NT2/D1 (cell line): ENCODE results near the gene CCL4.
"Not testable (repeated sequence)": the region's sequence is repeated elsewhere in the genome, so short reads cannot be mapped to it uniquely, and the experiment has no call there.

Experiments used
- SUZ12 ChIP-seq: IDR thresholded peaks from 2 replicates; pipeline ENCODE4 v1.6.1; 2011; ENCODE audit not compliant: insufficient read length, insufficient read depth; ENCODE audit errors: extremely low read depth
- YY1 ChIP-seq: IDR thresholded peaks from 2 replicates; pipeline ENCODE4 v1.6.1; 2011; ENCODE audit not compliant: insufficient read length, insufficient read depth

DNA sequence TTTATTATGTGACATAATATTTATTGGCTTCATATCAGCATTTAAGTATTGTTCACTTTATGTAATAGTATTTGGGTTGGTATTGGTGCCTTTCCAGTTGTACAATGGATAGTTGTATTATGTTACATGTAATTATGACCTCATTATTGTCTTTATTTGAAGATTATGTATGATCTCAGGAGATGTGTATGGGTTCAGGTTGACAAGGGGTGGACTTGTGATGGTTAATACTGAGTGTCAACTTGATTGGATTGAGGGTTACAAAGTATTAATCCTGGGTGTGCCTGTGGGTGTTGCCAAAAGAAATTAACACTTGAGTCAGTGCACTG lies 12.0 kb downstream of the CCL4 start:
- TF ChIP-seq SUZ12, YY1: not testable (repeated sequence)
